GM21447 (cell line): ENCODE measurements around the gene MAEL.
"Not testable (repeated sequence)": the region's sequence is repeated elsewhere in the genome, so short reads cannot be mapped to it uniquely, and the experiment has no call there.

Experiments
- ATAC-seq: cut with Tn5 transposase; IDR thresholded peaks from one replicate; pipeline ENCODE4 v1.9.1; 2021; ENCODE audit not compliant: unreplicated experiment

The MAEL gene

GRCh38 chr1:166977951-166978350 lies 11.1 kb upstream of the MAEL start:
- ATAC-seq: no peak

GRCh38 chr1:166978821-166979220 lies 10.3 kb upstream of the MAEL start:
- ATAC-seq: no peak

GRCh38 chr1:166980383-166980782 lies 8.7 kb upstream of the MAEL start:
- no peak for ATAC-seq

GRCh38 chr1:166980818-166981217 lies 8.3 kb upstream of the MAEL start:
- no peak for ATAC-seq

GRCh38 chr1:166981589-166981988 lies 7.5 kb upstream of the MAEL start:
- ATAC-seq: no peak

- ATAC-seq: no peak
Observed at GRCh38 chr1:166999075-166999474, 10.0 kb downstream of the MAEL start.

GRCh38 chr1:166999500-167000055 lies 10.5 kb downstream of the MAEL start:
- ATAC-seq: no peak

- ATAC-seq: no peak
Observed at GRCh38 chr1:167000546-167000945, 11.5 kb downstream of the MAEL start.

GRCh38 chr1:167002354-167002753 lies 13.3 kb downstream of the MAEL start:
- no peak for ATAC-seq

GRCh38 chr1:167003711-167004110 lies 14.6 kb downstream of the MAEL start:
- no peak for ATAC-seq

- ATAC-seq: no peak
Observed at GRCh38 chr1:167011560-167012191, 22.6 kb downstream of the MAEL start.

- ATAC-seq: no peak
Observed at GRCh38 chr1:167012570-167012969, 23.5 kb downstream of the MAEL start.

- ATAC-seq: no peak
Observed at GRCh38 chr1:167013108-167013929, 24.2 kb downstream of the MAEL start.

GRCh38 chr1:167016100-167016750 lies 27.1 kb downstream of the MAEL start:
- no peak for ATAC-seq

- no peak for ATAC-seq
Observed at GRCh38 chr1:167022384-167022783, 33.3 kb downstream of the MAEL start.

GRCh38 chr1:167029553-167029952 lies 40.5 kb downstream of the MAEL start:
- ATAC-seq: not testable (repeated sequence)

- no peak for ATAC-seq
Observed at GRCh38 chr1:167033646-167034045, 44.6 kb downstream of the MAEL start.

- peak; percentile 99 for ATAC-seq
Observed at GRCh38 chr1:167043752-167044488, 54.8 kb downstream of the MAEL start.

- ATAC-seq: no peak
Observed at GRCh38 chr1:167051907-167052306, 62.8 kb downstream of the MAEL start.

GRCh38 chr1:167052389-167052788 lies 63.3 kb downstream of the MAEL start:
- ATAC-seq: no peak

- no peak for ATAC-seq
Observed at GRCh38 chr1:167054531-167054930, 65.5 kb downstream of the MAEL start.
